ENCODE measurements around the gene NR2C1. TPM values are rescaled to one million over a fixed set of nuclear protein-coding genes. Genes with fewer than 3 reads are reported as not detected.
"Not testable (repeated sequence)": the region's sequence is repeated elsewhere in the genome, so short reads cannot be mapped to it uniquely, and the experiment has no call there.

Gene NR2C1
- polyA plus RNA-seq = 14.8 TPM

- H3K4me1 Mint-ChIP-seq = peaks cover 11 to 12% (median 11%) of the 10 kb centered on the region in 3 donors
- no peaks in the 10 kb centered on the region for H3K36me3 Mint-ChIP-seq
- peak within 1 kb of the TSS; percentile 93 to 97 (median 96) for H3K4me3 Mint-ChIP-seq
- no peaks in the 10 kb centered on the region for H3K27me3 Mint-ChIP-seq
- H3K9me3 Mint-ChIP-seq = no peaks in the 10 kb centered on the region
- peak within 1 kb of the TSS; percentile 77 to 98 (median 95) for H3K27ac Mint-ChIP-seq
Measured at GRCh38 chr12:95072900-95073697, at the start of gene NR2C1. Gene NR2C1, minus strand, starts transcription at chr12:95073618. Its CDS starts 6,234 bp downstream, at chr12:95067384.

DNA sequence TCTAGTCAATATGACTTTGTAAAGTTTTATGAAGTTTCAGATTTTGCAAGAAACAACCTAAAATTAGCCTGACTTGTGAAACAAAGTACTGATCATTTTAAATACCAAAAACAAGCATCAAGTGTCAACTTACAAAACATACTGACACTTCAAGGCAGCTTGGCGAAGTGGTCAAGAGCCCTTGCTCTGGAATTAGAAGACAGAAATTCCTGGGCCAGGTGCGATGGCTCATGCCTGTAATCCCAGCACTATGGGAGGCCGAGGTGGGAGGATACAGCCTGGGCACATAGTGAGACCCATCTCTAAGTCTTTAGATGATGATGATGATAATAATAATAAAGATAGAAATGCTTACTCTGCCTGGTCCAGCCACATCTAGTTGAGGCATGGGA lies 45.4 kb upstream of the NR2C1 start:
- no peaks in the 10 kb centered on the region for H3K36me3 Mint-ChIP-seq
- peaks cover 0 to 4% (median 0%) of the 10 kb centered on the region in 3 donors for H3K4me1 Mint-ChIP-seq
- no peak overlapping the region for H3K27ac Mint-ChIP-seq
- no peaks in the 10 kb centered on the region for H3K9me3 Mint-ChIP-seq
- no peak overlapping the region for H3K4me3 Mint-ChIP-seq
- H3K27me3 Mint-ChIP-seq = no peaks in the 10 kb centered on the region

DNA sequence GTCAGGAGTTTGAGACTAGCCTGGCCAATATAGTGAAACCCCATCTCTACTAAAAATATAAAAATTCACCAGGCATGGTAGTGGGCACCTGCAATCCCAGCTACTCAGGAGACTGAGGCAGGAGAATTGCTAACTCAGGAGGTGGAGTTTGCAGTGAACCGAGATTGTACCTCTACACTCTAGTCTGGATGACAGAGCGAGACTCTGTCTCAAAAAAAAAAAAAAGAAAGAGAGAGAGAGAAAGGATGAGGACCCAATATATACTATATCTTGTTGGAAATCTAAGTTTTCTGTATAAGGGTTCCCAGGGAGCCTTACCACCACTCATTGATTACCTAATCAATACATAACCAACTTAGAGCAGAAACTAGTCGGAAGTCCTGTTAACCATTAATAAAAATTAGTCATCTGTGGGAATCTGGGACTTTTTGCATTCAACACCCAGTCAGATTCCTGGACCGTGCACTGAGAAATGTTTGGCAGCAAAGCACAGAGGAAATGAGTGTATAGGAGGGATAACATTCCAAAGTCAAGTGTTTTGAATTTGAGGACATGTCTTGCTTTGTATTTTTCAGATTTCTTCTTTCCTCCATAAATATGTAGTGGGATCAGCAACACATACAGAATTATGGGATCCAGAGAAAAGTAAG lies 44.8 kb upstream of the NR2C1 start:
- Mint-ChIP-seq H3K9me3 (no peaks in the 10 kb centered on the region), H3K27me3 (no peaks in the 10 kb centered on the region), H3K27ac (no peak overlapping the region), H3K36me3 (no peaks in the 10 kb centered on the region), H3K4me3 (no peak overlapping the region), H3K4me1 (peaks cover 0 to 4% (median 0%) of the 10 kb centered on the region in 3 donors)

DNA sequence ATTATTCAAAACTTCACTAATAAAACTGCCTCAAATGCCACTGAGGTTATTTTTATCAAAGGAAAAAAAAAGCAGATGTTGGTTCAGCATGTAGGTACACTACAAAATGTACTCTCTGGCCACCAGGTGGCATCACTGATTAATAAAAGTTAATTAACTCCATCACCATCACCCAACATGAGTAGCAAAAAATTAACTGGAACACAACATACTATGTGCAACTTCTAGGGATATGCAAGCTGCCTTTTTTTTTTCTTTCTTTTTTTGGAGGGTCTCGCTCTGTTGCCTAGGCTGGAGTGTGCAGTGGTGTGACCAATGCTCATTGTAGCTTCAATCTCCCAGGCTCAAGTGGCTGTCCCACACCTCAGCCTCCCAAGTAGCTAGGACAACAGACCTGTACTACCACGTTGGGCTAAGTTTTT lies 43.8 kb upstream of the NR2C1 start:
- H3K4me3 Mint-ChIP-seq = no peak overlapping the region
- H3K27ac Mint-ChIP-seq = peak overlapping the region in 1 of 3 donors; percentile 41
- H3K9me3 Mint-ChIP-seq = no peaks in the 10 kb centered on the region
- H3K36me3 Mint-ChIP-seq = peaks cover 1% of the 10 kb centered on the region
- H3K27me3 Mint-ChIP-seq = no peaks in the 10 kb centered on the region
- peaks cover 0 to 4% (median 0%) of the 10 kb centered on the region in 3 donors for H3K4me1 Mint-ChIP-seq

DNA sequence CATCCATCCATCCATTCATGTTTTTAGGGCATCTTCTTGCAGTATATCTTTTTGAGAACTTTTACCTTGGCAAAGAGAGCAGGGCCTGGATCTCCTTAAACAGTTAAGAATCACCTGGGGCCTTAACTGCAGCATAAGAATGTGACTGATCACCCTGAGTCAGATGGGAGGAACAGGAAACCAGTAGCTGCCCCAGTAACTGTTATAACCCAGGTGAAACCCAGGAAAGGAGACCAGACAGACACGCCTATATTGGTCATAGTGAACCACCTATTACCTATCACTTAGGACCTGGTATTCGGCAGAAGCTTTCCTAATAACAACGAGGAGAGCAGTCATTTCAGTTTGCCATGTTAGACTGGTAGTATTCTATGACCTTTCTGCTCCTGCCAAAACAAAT lies 43.4 kb upstream of the NR2C1 start:
- H3K4me1 Mint-ChIP-seq = peaks cover 0 to 4% (median 0%) of the 10 kb centered on the region in 3 donors
- no peak overlapping the region for H3K4me3 Mint-ChIP-seq
- H3K27me3 Mint-ChIP-seq = no peaks in the 10 kb centered on the region
- peak overlapping the region in 1 of 3 donors; percentile 41 for H3K27ac Mint-ChIP-seq
- H3K9me3 Mint-ChIP-seq = no peaks in the 10 kb centered on the region
- H3K36me3 Mint-ChIP-seq = peaks cover 1% of the 10 kb centered on the region

GRCh38 chr12:95116341-95116740 lies 42.9 kb upstream of the NR2C1 start:
- peaks cover 0 to 4% (median 0%) of the 10 kb centered on the region in 3 donors for H3K4me1 Mint-ChIP-seq
- H3K27ac Mint-ChIP-seq = peak overlapping the region in 1 of 3 donors; percentile 41
- no peak overlapping the region for H3K4me3 Mint-ChIP-seq
- no peaks in the 10 kb centered on the region for H3K27me3 Mint-ChIP-seq
- H3K9me3 Mint-ChIP-seq = no peaks in the 10 kb centered on the region
- peaks cover 3% of the 10 kb centered on the region for H3K36me3 Mint-ChIP-seq

DNA sequence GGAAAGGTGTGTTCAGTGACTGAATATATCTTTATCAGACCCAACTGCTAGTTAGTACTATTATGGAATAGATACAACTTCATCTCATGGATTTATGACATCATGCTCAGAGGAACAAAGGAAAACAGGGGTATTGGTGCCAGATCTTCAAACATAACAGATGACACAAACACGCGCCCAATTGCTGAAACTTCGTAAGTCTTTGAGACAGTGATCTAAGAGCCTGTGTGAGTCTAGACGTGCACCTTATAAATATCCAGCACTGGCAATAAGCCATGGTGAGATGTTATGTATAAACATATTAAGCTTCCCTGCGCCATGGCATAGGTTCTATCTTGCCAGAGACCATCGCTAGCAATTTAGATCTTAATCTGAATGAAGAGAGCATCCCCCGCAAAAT lies 42.2 kb upstream of the NR2C1 start:
- Mint-ChIP-seq H3K27ac (peak overlapping the region in 1 of 3 donors; percentile 27), H3K4me3 (no peak overlapping the region), H3K36me3 (peaks cover 3% of the 10 kb centered on the region), H3K9me3 (no peaks in the 10 kb centered on the region), H3K27me3 (no peaks in the 10 kb centered on the region), H3K4me1 (peaks cover 0 to 4% (median 0%) of the 10 kb centered on the region in 3 donors)

- Mint-ChIP-seq H3K27ac (peak overlapping the region in 1 of 3 donors; percentile 16), H3K9me3 (no peaks in the 10 kb centered on the region), H3K27me3 (no peaks in the 10 kb centered on the region), H3K4me3 (no peak overlapping the region), H3K36me3 (peaks cover 3% of the 10 kb centered on the region), H3K4me1 (peaks cover 0 to 4% (median 0%) of the 10 kb centered on the region in 3 donors)
Measured at GRCh38 chr12:95114766-95115405, 41.5 kb upstream of the NR2C1 start.

DNA sequence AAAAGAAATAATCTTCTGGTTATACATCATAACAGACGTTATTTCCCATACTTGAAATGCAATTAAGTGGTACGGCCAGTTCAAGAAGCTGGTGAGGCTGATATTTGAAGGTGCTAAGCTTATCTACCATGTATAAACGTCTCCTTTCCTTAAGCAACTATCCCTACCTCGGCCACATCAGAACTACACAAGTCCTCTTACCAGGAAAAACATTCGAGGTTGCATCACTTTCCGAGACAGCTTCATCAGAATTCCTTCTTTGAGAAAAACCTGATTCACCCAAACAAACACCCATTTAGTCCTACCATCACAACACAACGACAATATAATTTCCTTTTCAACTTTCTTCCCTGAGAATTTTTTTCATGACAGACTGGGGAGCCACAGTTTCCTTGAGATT lies 33.9 kb upstream of the NR2C1 start:
- H3K36me3 Mint-ChIP-seq = peaks cover 2% of the 10 kb centered on the region
- no peaks in the 10 kb centered on the region for H3K9me3 Mint-ChIP-seq
- peaks cover 1 to 9% (median 8%) of the 10 kb centered on the region in 3 donors for H3K4me1 Mint-ChIP-seq
- no peaks in the 10 kb centered on the region for H3K27me3 Mint-ChIP-seq
- no peak overlapping the region for H3K27ac Mint-ChIP-seq
- H3K4me3 Mint-ChIP-seq = no peak overlapping the region

- no peaks in the 10 kb centered on the region for H3K27me3 Mint-ChIP-seq
- no peaks in the 10 kb centered on the region for H3K36me3 Mint-ChIP-seq
- peaks cover 1 to 9% (median 8%) of the 10 kb centered on the region in 3 donors for H3K4me1 Mint-ChIP-seq
- H3K27ac Mint-ChIP-seq = no peak overlapping the region
- no peak overlapping the region for H3K4me3 Mint-ChIP-seq
- H3K9me3 Mint-ChIP-seq = no peaks in the 10 kb centered on the region
Measured at GRCh38 chr12:95105540-95105939, 32.1 kb upstream of the NR2C1 start.

DNA sequence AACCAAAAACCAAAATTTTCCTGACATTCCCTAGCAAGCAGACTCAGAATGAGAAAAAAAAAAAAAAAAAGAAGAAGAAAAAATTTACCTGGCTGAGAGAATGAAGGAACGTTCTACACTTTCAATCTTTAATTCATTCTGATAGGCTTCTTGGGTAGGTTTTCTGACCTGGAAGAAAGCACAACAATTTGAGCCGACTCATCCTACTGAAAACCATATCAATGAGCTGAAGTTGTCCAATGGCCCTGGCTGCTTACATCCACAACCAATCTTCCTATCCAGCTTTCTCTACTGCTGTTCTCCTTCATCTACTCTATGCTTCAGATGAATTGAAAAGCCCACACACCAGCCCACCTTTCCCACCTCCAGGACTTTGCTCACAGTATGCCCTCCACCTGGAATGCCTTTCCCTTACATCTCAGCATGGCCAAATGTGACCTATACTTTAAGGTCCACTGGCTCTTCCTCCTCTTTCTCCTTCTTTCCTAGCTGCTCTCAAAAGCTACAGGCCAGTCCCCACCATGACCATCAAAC lies 31.6 kb upstream of the NR2C1 start:
- no peaks in the 10 kb centered on the region for H3K9me3 Mint-ChIP-seq
- H3K36me3 Mint-ChIP-seq = no peaks in the 10 kb centered on the region
- H3K4me1 Mint-ChIP-seq = peaks cover 1 to 9% (median 8%) of the 10 kb centered on the region in 3 donors
- no peak overlapping the region for H3K27ac Mint-ChIP-seq
- no peak overlapping the region for H3K4me3 Mint-ChIP-seq
- H3K27me3 Mint-ChIP-seq = no peaks in the 10 kb centered on the region

DNA sequence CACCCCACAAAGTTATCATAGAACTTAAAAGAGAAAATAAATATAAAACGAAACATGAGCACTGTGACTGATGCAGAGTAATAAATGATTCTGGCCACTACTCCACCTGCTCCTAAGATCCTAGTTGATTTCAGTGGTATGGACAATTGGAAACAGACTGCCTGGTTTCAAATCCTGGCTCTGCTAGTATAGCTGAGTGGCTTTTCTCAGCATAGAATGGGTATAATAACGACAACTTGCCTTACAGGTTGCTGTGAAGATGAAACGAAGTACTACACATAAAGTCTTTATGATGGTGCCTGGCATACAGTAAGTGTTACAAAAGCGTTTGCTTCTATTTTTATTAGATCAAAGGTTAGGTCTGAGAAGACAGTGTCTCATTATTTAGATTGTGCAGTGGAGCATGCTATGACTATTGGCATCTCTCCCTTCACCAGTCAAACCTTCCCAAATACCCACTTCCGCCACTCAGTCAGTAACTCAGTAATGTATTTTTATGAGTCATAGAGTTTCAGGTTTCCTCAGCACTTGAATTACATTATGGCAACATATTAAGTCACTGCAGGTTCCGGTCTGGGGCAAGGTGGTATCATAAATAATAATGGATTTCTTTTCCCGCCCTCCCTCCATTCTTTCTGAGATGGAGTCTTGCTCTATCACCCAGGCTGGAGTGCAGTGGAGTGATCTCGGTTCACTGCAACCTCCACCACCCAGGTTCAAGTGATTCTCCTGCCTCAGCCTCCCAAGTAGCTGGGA lies 29.7 kb upstream of the NR2C1 start:
- no peak overlapping the region for H3K27ac Mint-ChIP-seq
- H3K4me3 Mint-ChIP-seq = peak overlapping the region in 1 of 4 donors; percentile 14
- H3K27me3 Mint-ChIP-seq = no peaks in the 10 kb centered on the region
- no peaks in the 10 kb centered on the region for H3K36me3 Mint-ChIP-seq
- H3K9me3 Mint-ChIP-seq = no peaks in the 10 kb centered on the region
- H3K4me1 Mint-ChIP-seq = peaks cover 1 to 9% (median 8%) of the 10 kb centered on the region in 3 donors

GRCh38 chr12:95101957-95102356 lies 28.5 kb upstream of the NR2C1 start:
- not testable (repeated sequence) for H3K4me1 Mint-ChIP-seq, H3K27ac Mint-ChIP-seq, H3K9me3 Mint-ChIP-seq, H3K27me3 Mint-ChIP-seq, H3K36me3 Mint-ChIP-seq, H3K4me3 Mint-ChIP-seq

Measured in IgD-negative memory B cell (primary cell).